HG03108 (cell line): ENCODE results near the gene RBM5.

ENCODE experiments used
- ATAC-seq: cut with Tn5 transposase; IDR thresholded peaks from one replicate; pipeline ENCODE4 v1.9.1; 2021; ENCODE audit warnings: moderate library complexity; ENCODE audit not compliant: unreplicated experiment

The RBM5 gene

GRCh38 chr3:50158530-50159146, 69.9 kb downstream of the RBM5 start:
- no peak for ATAC-seq

- no peak for ATAC-seq
Measured at GRCh38 chr3:50160561-50160983, 71.9 kb downstream of the RBM5 start.

- no peak for ATAC-seq
Measured at GRCh38 chr3:50161320-50161719, 72.6 kb downstream of the RBM5 start.

GRCh38 chr3:50162034-50162883, 73.5 kb downstream of the RBM5 start:
- no peak for ATAC-seq

- ATAC-seq, result no peak
Measured at GRCh38 chr3:50163572-50164455, 75.1 kb downstream of the RBM5 start.

GRCh38 chr3:50164481-50164880, 75.8 kb downstream of the RBM5 start:
- ATAC-seq, result no peak

- no peak for ATAC-seq
Measured at GRCh38 chr3:50164984-50165909, 76.5 kb downstream of the RBM5 start.

- ATAC-seq, result no peak
Measured at GRCh38 chr3:50165910-50166538, 77.3 kb downstream of the RBM5 start.

GRCh38 chr3:50166620-50167019, 77.9 kb downstream of the RBM5 start:
- ATAC-seq, result no peak

- ATAC-seq, result no peak
Measured at GRCh38 chr3:50167069-50167840, 78.5 kb downstream of the RBM5 start.

GRCh38 chr3:50167841-50168209, 79.1 kb downstream of the RBM5 start:
- ATAC-seq, result no peak

GRCh38 chr3:50168388-50168787, 79.7 kb downstream of the RBM5 start:
- ATAC-seq, result no peak
